ENCODE data around the gene PRDX3.
A peak's percentile ranks its signal among the peaks of the same experiment; 100 is the strongest.

Gene PRDX3

DNA sequence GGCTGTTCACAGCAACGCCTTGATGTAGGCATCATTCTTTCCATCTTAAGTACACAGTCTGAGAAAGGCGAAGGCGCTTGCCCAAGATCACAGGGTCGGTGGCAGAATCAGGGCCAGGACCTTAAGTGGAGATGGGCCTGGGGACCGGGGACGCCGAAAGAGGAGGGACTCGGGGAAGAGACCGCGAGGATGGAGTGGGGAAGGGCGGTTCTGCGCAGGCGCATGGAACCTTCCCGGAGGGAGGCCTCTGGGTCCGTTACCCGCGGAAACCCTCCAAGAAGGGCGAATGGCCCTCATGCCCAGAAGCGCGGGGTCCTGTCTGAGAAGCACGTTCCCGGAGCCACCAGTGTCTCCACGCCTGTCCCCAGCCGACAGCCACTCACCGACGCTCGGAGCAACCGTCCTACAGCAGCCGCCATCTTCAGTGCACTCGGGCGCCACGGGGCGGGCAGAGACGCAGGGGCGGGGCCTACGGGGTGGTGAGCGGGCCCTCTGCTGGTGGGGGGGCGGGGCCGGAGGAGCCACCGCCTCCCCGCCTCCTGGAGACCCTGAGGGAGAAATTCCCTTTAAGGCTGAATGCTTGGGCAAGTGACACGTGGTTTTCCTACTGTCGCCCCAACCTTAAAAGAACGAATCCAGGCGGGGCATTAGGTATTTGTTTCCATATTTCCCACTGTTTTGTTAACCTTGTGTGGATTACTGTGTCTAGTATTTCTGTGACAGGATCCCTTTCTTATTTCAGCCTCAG lies at the start of gene PRDX3:
Gene PRDX3 (minus strand): TSS at position 441 of the 748 bp plus-strand sequence. CDS start 22 bp downstream, at position 419.
- peak; percentile 94 for DNase-seq

GRCh38 chr10:119227825-119228224 lies 49.2 kb upstream of the PRDX3 start:
- no peak for DNase-seq

DNA sequence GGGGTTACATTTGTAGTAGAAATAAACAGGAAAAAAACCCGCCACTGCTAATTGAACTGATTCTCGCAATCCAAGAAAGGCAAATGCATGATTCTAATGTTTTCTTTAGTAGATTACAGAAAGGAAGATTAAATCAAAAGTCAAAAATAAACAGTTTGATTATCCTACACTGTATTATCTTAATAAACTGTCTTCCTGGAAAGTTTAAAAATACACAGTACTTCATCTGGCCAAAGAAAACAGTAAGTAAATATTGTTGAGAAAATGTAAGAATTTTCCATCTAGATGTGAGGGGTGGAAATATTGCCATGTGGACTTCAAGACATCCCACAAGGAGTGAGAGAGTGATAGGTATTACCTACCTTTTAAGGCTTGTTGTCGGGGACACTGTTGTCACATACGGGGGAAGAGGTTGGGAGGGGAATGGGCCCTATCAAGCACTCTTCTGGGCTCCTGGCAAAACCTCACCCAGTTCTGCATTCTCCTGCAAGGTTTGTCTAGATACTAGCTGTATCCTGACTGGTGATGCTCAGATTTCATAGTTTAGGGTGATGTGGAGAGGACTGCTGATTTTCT lies 46.6 kb upstream of the PRDX3 start:
- no peak for DNase-seq

- no peak for DNase-seq
Observed at GRCh38 chr10:119222966-119223386, 44.4 kb upstream of the PRDX3 start.

GRCh38 chr10:119222537-119222936 lies 43.9 kb upstream of the PRDX3 start:
- DNase-seq: no peak

GRCh38 chr10:119221666-119222065 lies 43.1 kb upstream of the PRDX3 start:
- DNase-seq: no peak

- DNase-seq: no peak
Observed at GRCh38 chr10:119221201-119221600, 42.6 kb upstream of the PRDX3 start.

DNA sequence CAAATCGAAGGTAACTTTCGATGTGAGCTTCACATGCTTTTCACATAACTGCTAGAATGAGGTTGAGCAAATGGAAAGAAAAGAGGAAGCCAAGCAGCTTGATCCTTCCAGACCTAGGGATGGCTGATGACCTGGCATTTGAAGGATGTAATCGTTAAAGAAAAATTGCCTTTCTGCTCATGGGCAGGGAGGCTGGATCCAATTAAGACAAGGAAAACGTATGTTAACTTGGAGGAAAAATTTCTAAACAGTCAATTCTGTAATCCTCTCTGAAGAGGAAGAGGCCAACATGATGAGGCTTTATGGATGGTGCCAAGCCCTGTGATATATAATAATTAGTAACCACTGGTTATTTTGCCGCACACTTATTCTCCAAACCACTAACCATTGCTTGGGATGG lies 41.3 kb upstream of the PRDX3 start:
- DNase-seq: no peak

- no peak for DNase-seq
Observed at GRCh38 chr10:119217991-119218490, 39.4 kb upstream of the PRDX3 start.

DNA sequence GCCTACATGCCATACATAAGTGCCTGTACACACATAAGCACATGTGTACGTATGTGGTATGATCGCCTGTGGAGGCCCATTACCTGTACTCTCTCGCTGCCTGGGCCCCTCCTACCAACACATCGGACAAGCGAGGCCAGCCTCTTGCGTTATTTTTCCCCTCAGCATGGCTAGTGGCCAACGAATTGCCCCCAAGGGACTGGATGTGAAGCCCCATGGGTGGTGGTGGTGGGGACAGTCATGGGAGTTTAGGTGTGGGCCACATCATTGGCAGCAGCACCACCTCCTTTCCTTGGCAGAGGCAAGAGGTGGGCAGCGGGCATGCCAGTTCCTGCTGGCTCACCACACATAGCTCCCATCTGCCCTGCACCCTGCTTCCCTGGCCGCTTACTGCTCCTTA lies 38.8 kb upstream of the PRDX3 start:
- no peak for DNase-seq

- DNase-seq: no peak
Observed at GRCh38 chr10:119216127-119216526, 37.5 kb upstream of the PRDX3 start.

DNA sequence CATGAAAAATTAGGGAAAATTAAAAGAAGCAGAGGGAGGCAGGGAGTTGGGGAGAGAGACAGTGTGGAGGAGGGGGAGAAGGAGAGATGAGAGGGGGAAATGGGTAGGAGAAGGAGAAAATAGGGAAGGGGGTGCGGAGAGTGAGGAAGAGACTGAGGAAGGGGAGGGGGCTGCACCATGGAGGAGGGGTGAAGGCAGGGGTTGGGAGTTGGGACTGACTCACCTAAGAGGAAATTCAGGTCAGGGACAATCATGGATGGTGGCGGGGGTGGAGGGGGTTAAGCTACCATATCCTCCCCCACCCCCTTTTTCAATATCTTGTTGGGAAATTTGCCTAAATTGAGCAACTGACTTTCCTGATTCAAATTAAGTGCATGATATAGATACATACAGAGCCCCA lies 36.8 kb upstream of the PRDX3 start:
- no peak for DNase-seq

DNA sequence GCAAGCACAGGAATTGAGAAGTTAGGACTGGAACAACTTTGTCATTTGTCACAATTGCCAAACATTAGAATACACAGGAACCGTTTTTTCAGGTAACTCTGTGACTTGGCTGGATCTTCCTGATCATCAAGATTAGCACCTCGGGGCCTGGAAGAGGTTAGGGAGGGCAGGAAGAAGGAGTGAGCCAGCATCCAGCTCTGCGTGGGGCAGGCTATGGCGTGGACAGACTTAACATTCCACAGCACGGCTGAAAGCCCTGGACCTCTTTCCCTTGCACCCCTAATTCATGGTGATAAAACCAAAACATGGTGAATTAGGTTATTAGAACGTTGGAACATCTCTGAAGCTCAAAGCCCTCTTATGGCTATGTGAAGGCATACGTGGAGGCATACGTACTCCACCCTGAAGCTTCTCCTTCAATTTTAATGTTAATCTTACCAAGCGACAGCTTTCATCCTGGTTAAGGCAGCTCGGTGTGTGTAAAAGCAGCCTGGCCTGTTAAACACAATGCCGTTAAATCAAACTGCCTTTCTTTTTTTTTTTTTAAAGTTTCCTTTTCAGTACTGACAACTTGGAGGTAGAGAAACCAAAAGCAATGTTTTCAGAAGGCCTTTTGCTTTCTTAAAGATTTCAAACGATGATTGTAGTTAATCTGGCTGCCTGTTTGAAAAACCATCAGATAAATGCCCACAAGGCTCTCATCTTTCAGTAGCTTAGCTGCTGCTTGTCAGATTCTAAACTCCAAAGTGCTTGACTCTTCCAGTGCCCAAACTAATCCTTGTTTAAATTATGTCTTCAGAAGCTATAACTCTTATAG lies 33.2 kb upstream of the PRDX3 start:
- no peak for DNase-seq

- DNase-seq: no peak
Observed at GRCh38 chr10:119211176-119211575, 32.6 kb upstream of the PRDX3 start.

GRCh38 chr10:119210633-119211032 lies 32.0 kb upstream of the PRDX3 start:
- DNase-seq: no peak

DNA sequence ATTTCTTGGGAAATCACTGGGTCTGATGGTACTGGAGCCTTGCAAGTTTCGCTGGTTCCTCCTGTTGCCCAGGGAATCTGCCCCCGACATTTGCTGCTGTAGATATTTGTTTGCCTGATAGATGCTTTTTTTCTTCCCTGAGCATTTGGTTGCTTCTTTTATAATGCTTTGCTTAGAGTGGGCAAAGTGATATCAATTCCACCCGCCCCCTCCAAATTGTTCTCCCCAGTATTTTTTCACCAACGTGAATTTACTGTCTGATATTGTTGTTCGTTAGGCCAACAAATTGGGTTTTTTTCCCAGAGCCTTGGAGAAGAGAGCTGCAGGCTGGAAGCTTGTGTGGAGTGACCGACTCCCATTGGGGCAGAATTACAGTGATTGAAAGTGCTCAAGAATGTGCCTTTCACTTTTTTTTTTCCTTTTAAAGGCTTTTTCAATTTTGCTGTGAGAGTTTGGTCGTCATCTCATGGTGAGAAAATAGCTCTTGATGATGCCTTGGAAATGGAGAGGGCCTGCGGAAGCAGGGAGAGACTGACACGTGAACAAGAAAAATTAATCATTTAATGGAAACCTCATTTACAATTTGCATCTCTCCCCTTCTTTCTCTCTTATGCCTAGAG lies 31.2 kb upstream of the PRDX3 start:
- DNase-seq: no peak

GRCh38 chr10:119209035-119209735 lies 30.6 kb upstream of the PRDX3 start:
- peak; percentile 49 for DNase-seq

DNA sequence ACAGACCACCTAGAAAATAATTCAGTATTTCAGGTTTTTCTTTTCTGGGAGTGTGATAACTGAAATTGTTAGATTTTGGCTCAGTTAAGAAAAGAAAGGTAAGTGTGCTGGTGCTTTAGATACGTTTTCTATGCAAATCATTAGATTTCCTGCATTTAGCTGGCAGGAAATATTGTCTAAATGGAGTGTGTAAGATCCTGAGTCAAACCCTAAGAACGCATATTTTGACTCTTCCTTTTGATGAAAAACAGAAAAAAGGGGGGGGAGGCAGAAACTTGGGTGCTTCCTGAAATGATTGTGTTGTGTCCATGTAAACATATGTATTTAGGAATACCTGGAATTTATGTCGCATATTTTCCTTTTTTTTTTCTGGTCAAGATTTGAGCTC lies 29.9 kb upstream of the PRDX3 start:
- no peak for DNase-seq

- peak; percentile 17 for DNase-seq
Observed at GRCh38 chr10:119207713-119208552, 29.3 kb upstream of the PRDX3 start.

DNA sequence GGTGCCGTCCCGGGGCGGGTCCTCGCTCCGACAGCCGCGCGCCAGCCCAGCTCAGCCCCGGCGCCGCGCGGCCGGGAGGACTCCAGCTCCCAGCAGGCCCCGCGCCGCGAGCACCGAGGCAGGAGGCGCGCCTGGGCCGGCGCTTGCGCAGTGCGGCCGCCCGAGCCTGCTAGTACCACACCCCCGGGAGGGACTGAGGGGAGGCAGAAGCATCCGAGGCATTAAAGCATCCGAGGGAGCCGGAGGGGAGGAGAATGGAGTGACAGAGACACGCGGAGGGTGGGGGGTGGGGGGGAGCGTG lies 28.7 kb upstream of the PRDX3 start, which contains the start of gene GRK5:
Gene GRK5 (plus strand): TSS at position 206 of the 301 bp plus-strand sequence. CDS start 347 bp downstream, outside the sequence.
- DNase-seq: peak; percentile 90

- DNase-seq: peak; percentile 72
Observed at GRCh38 chr10:119206603-119207365, 28.2 kb upstream of the PRDX3 start.
